Measurements from ENCODE around the gene KLK12.

The KLK12 gene

GRCh38 chr19:50979758-50980157 is 55.0 kb downstream of the KLK12 start:
- no peak for DNase-seq

All from NCI-H446 (cell line).